GM18520 (cell line): ENCODE results near the gene MZB1.
"Not testable (repeated sequence)": the region's sequence is repeated elsewhere in the genome, so short reads cannot be mapped to it uniquely, and the experiment has no call there.

Experiments
- ATAC-seq: cut with Tn5 transposase; IDR thresholded peaks from one replicate; pipeline ENCODE4 v1.9.1; 2021; ENCODE audit not compliant: unreplicated experiment

MZB1 gene

GRCh38 chr5:139410993-139411828, 21.5 kb upstream of the MZB1 start:
- no peak for ATAC-seq

DNA sequence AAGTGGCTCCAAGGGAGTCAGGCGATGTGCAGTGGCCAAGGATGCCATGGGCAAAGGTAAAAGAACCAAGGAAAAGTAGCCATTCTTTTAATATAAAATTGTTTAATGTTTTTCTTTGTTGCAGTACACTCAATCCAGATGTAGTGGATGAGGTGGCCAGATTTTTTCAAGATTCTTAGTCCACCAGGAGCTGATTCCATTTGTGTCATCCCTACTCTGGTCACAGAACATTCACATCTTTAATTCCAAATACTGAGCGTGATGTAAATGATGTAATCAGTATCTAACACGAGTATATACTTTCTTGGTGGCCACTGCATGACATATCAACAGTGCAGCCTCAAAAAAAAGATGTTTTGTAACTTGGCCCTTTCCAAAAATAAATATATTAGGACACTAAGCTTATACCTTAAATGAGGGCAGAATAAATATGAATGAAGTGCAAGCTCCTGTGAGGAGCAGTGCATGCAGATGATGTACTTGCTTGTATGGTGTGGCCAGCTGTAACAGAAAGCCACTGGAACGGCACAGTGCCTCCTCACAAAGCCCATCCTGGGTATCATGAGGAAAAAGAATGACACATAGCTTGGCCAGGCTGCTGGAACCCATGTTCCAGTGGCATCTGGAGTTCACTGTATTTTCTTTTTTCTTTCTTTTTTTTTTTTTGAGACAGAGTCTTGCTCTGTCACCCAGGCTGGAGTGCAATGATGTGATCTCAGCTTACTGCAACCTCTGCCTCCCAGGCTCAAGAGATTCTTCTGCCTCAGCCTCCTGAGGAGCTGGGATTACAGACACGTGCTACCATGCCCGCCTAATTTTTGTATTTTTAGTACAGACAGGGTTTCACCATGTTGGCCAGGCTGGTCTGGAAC, 20.6 kb upstream of the MZB1 start:
- no peak for ATAC-seq

DNA sequence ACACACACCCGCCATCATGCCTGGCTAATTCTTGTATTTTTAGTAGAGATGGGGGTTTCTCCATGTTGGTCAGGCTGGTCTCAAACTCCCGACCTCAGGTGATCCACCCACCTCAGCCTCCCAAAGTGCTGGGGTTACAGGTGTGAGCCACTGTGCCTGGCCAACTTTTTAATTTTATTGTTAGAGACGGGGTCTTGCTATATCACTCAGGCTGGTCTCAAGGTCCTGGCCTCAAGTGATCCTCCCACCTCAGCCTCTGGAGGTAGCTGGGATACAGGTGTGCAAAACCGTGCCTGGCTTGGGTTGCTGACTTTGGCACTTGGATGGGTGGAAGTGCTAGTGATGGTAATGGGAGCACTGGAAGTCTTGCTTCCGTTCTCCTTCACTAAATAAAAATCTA, 19.4 kb upstream of the MZB1 start:
- ATAC-seq = not testable (repeated sequence)

- ATAC-seq = no peak
Measured at GRCh38 chr5:139408191-139408590, 18.5 kb upstream of the MZB1 start.

GRCh38 chr5:139407517-139407916, 17.8 kb upstream of the MZB1 start:
- ATAC-seq = no peak

GRCh38 chr5:139406963-139407362, 17.2 kb upstream of the MZB1 start:
- no peak for ATAC-seq

GRCh38 chr5:139404484-139404840, 14.7 kb upstream of the MZB1 start:
- no peak for ATAC-seq

GRCh38 chr5:139403787-139404483, 14.2 kb upstream of the MZB1 start, which contains the start of gene SPATA24:
Gene SPATA24, minus strand, starts transcription at chr5:139404089. Its CDS starts 29 bp downstream, at chr5:139404060.
- peak; percentile 65 for ATAC-seq

- ATAC-seq = no peak
Measured at GRCh38 chr5:139403418-139403786, 13.7 kb upstream of the MZB1 start.

DNA sequence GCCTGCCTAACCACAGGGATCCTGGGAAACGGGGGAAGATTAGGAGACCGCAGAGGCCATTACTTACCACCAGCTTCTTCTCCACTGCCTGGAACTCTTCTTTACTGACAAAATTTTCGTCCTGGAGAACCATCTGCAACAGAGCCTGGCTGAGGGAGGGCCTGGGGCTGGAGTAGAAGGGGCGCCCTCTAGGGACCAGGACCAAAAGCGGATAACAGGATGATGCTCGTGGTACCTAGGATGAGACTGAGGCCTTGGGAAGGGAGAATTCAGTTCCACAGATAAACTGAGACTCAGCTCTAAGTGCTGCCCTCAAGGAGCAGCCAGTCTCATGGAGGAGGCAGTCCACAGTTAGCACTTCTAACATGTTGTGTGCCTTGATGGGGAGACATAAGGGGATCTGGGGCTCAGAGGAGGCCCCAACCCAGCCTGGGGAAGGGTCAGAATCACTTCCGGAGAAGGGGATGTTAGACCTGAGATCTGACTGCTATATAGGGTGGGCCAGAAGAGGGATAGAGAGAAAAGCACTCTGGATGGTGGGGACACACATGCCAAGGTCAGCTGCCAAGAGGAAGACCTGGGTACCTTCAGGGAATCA, 12.9 kb upstream of the MZB1 start:
- no peak for ATAC-seq

- no peak for ATAC-seq
Measured at GRCh38 chr5:139401546-139401945, 11.8 kb upstream of the MZB1 start.

DNA sequence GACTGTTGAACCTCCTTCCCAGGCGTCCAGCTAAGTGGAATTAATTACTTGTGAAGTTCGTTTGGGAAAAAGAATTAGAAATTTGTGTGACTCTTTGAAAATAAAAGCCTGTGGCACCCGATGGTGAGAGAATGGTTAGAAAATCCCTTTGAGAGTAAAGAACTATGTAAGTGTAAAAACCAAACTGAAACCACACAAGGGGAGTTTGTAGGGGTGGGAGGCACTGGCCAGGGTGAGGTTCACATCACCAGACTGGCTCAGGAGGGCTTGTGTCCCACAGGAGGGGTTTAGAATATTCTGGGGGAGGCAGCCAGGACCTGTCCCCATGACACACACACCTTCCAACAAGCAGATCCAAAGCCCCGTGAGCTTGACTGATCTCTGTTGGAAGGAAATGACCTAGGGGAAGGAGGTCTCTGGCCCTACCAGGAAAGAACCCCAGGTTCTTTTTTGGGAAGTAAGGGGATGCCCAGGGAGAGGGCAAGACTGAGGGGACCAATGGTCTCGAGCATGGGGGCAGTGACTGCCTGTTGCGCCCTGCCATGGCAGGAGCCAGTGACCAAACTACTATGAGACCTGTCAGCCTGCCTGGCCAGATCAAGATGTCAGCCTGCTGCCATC, 9.9 kb upstream of the MZB1 start:
- peak; percentile 30 for ATAC-seq

DNA sequence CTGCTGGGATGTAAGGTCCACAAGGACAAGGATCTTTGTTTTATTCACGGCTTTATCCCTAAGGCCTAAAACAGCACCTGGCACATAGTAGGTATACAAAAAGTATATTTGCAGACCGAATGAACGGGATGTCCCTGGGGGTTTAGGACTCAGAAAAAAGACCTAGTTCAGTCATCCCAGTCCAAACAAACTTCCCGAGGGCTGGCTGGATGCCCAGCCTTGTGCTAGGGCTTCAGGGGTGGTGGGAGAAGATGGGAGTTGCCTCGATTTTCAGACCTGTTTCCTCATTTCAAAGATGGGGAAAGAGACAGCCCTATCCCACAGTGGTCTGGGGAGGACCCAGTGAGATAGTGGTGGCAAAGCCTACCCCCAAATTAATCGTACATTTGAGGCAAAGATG, 8.2 kb upstream of the MZB1 start:
- no peak for ATAC-seq

DNA sequence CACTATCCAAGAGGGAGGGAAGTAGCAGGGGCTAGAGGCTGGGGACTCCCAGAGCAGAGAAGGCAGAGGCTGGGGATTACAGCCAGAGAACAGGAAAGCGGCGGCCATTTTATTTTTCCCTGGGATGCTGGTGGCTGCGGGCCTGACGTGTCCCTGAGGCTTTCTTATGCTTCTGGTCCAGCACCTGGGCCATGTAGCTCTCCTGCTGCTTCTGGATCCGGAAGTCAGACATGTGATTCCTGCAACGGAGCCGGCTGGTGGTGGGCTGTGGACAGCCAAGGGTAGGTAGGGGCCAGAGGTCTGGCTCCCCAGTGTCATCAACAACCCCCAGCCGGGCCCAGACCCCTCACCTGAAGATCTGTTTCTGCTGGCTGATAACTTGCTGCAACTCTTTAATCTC, 7.0 kb upstream of the MZB1 start:
- ATAC-seq = no peak

DNA sequence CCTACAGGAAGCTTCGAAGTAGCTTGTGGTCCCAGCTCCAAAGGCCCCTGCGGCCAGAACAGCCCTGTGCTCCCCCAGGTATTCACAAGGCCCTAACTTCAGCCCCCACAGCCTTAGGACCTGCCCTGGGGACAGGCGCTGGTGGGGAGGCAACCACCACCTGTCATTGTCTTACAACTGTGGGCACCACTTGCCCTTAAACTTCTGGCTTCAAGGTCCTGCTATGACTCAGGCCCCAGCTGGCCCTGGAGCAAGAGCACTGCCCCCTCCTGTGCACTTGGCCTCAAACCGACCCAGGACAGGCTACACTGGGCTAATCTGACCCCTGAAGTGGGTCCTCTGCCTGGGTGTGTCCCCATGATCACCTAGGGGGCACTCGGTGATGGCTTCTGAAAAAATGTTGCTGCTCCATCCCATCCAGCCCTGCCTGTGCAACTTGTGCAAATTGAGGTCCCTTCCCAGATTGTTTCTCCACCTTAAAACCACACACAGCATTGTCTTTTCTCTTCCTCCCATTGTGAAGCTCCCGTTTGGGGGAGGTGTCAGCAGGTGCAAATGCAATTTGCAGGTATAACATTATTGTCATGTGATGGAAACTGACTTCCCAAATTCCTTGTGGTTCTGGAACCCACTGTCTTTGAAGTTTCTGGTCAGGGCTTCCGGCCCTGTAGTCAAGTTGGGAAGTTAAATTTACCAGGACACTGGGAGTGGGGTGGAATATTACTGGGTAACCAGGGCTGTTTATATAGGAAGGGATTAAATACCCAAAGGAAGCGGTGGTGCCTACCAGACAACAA, 6.3 kb upstream of the MZB1 start:
- no peak for ATAC-seq

GRCh38 chr5:139394654-139395566, 5.2 kb upstream of the MZB1 start, which contains the start of gene PROB1:
Gene PROB1, minus strand, starts transcription at chr5:139395104. Its CDS starts 23 bp downstream, at chr5:139395081.
- ATAC-seq = no peak

- no peak for ATAC-seq
Measured at GRCh38 chr5:139394123-139394653, 4.5 kb upstream of the MZB1 start.

DNA sequence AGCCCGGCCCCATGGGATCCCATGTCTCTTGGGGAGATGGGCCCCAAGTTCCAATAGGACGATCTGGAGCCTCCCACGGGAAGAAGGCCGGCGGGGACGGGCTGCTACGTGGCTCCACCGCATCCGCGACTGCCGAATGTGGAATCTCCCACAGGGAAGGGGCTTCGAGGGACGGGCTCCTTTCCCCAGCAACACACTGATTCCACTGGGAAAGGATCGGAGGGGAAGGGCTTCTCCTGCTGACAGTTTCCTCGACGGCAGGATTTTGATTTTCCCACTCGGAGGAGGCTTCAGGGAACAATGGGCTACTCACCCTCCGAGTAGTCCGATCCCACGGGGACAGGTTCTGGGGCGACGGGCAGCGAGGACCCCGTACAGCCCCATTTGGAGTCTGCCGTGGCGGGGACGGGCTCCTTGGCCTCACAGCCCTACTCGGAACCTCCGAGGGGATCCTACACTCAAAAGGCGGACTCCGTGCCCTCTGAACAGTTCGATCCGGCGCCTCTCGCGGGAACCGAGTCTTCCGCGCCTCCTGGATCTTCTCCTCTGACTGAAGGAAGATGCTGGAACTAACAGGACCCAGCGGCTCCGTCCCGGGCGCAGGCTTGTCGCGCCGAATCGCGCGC, 3.9 kb upstream of the MZB1 start:
- no peak for ATAC-seq
